ENCODE measurements around the gene HCST.

Gene HCST

GRCh38 chr19:35938282-35939224 is 36.2 kb downstream of the HCST start:
- no peak for DNase-seq

GRCh38 chr19:35939307-35940077 is 37.2 kb downstream of the HCST start:
- no peak for DNase-seq

GRCh38 chr19:35940078-35940775 is 37.9 kb downstream of the HCST start:
- DNase-seq: no peak

GRCh38 chr19:35940839-35941238 is 38.5 kb downstream of the HCST start:
- no peak for DNase-seq

GRCh38 chr19:35942235-35942634 is 39.9 kb downstream of the HCST start:
- no peak for DNase-seq

- DNase-seq: no peak
Observed at GRCh38 chr19:35943321-35944301, 41.3 kb downstream of the HCST start.

GRCh38 chr19:35944556-35944955 is 42.2 kb downstream of the HCST start:
- no peak for DNase-seq

- DNase-seq: no peak
Observed at GRCh38 chr19:35945121-35945790, 42.9 kb downstream of the HCST start.

GRCh38 chr19:35946203-35946602 is 43.9 kb downstream of the HCST start:
- DNase-seq: no peak

GRCh38 chr19:35949131-35949530 is 46.8 kb downstream of the HCST start:
- no peak for DNase-seq

Data from activated CD4-positive, alpha-beta T cell treated with anti-CD3 and anti-CD28 coated beads for 4 hours (primary cell).